Thyroid gland (tissue), 4 donors: Measurements from ENCODE around the gene TRIP4.

Experiments used
- CTCF ChIP-seq, 6 experiments: fragments of 200-600 bp in 3 of 6; fragments of 450-650 bp in 3 of 6; sonication (generic) in 3 of 6; IDR thresholded peaks; one replicate each; pipeline ENCODE4 v1.5.1; 2016 to 2019; ENCODE audit warnings: antibody characterized with exemption in 6 of 6, mild to moderate bottlenecking in 2 of 6, inconsistent platforms in 1 of 6, moderate library complexity in 1 of 6
- POLR2A ChIP-seq, 2 donors: fragments of 450-650 bp; IDR thresholded peaks; one replicate each; pipeline ENCODE4 v1.6.1; 2017; ENCODE audit warnings: antibody characterized with exemption in 2 of 2, mild to moderate bottlenecking in 2 of 2, moderate library complexity in 1 of 2

DNA sequence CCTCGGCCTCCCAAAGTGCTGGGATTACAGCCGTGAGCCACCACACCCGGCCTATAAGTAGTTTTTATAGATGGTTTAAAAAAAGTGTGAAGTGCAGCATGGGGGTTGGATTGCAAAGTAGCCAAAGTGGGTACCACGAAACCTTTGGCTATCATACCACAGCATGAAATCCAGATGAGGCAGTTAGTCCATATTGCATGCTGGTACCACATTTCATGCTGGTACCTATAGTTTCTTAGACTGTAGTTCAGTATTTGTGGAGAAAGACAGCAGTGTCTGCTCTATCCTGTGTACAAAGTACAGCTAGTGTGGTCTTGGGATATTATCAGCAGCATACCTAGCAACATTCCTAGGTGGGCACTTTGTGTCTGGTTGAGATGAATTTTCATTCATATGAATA lies 84.5 kb downstream of the TRIP4 start:
- TF ChIP-seq CTCF (IDR thresholded peaks at IDR 0.05) (no peak), POLR2A (IDR thresholded peaks at IDR 0.05) (no peak)
